ENCODE data around the gene HABP2. TPM values are rescaled to one million over a fixed set of nuclear protein-coding genes. Genes with fewer than 3 reads are reported as not detected.

The HABP2 gene
- total RNA-seq, 4 donors from 2014 or later = 0.15 to 5.6 (median 0.41) TPM; not detected in 1

DNA sequence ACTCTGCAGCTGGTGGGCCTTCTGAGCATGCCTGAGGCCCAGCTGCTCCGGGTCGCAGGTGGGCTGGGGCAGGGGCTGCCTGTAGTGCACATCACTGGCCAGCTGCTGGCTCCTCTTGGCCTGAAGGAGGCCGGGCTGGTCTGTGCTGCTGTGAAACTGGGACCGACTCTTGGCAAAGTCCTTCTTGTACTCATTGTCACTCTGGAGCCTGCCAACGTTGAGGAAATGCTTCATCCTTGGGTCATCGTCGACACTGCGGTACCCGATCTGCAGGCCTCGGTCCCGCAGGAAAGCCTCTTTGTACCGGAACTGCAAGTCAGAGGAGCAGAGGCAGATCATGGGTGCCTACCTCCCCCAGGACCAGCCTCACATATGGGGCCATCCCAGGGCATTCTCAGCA is 37.7 kb downstream of the HABP2 start:
- no peaks in the 10 kb centered on the region for H3K4me1 ChIP-seq
- H3K27ac ChIP-seq = no peak overlapping the region
- H3K4me3 ChIP-seq = no peak overlapping the region
- no peak for TF ChIP-seq POLR2A (IDR thresholded peaks at IDR 0.05)
- TF ChIP-seq, protein P1, sequence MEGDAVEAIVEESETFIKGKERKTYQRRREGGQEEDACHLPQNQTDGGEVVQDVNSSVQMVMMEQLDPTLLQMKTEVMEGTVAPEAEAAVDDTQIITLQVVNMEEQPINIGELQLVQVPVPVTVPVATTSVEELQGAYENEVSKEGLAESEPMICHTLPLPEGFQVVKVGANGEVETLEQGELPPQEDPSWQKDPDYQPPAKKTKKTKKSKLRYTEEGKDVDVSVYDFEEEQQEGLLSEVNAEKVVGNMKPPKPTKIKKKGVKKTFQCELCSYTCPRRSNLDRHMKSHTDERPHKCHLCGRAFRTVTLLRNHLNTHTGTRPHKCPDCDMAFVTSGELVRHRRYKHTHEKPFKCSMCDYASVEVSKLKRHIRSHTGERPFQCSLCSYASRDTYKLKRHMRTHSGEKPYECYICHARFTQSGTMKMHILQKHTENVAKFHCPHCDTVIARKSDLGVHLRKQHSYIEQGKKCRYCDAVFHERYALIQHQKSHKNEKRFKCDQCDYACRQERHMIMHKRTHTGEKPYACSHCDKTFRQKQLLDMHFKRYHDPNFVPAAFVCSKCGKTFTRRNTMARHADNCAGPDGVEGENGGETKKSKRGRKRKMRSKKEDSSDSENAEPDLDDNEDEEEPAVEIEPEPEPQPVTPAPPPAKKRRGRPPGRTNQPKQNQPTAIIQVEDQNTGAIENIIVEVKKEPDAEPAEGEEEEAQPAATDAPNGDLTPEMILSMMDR (IDR thresholded peaks at IDR 0.05) = no peak
- no peaks in the 10 kb centered on the region for H3K9me3 ChIP-seq
- H3K27me3 ChIP-seq = no peaks in the 10 kb centered on the region
- intact Hi-C loops (cut with DNase I; ENCODE audit: low total_unique reads) = no loop called here
- no peak for DNase-seq
- H3K36me3 ChIP-seq = no peaks in the 10 kb centered on the region

DNA sequence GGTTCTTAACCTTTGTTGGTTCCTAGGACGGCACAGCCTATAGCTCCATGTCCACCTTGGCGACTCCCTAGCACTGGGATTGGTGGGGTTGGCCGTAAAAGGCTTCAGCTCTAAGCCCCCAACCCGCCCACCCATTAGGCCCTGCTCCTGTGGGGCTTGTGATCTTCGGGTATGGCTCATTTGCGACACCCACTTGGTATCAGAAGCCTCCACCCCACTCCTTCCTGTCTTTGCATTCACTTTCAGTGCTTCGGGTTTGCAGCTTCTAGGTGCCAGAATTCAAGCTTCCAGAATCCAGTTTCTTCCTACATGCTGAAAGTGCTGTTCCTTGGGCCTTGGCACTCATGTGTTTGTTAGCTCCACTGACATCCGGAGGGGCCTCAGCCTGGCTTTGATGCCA is 39.5 kb downstream of the HABP2 start:
- no peaks in the 10 kb centered on the region for H3K36me3 ChIP-seq
- DNase-seq = no peak

DNA sequence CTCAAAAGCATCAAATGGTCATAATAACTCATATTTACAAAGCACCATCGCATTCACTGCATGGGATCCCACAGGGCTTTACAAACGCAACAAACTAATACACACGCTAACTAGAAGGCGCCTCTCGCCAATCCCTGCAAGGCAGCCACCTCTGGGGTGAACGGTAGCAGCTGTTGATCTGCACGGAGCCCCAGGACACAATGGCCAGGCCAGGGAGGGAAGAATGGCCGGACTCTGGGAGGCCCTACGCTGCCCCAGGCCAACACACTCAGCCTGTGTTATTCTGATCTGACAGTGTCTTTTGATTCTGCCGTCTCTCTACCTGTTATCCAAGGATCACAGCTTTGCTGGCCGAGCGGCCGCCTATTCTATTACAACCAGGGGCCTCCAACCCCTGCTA is 41.8 kb downstream of the HABP2 start:
- H3K27ac ChIP-seq = no peak overlapping the region
- H3K27me3 ChIP-seq = no peaks in the 10 kb centered on the region
- H3K4me3 ChIP-seq = no peak overlapping the region
- no peak for DNase-seq
- no peaks in the 10 kb centered on the region for H3K4me1 ChIP-seq
- intact Hi-C loops (cut with DNase I; ENCODE audit: low total_unique reads) = no loop called here
- TF ChIP-seq, protein P1 (IDR thresholded peaks at IDR 0.05) = no peak
- no peaks in the 10 kb centered on the region for H3K9me3 ChIP-seq
- H3K36me3 ChIP-seq = no peaks in the 10 kb centered on the region

More for the DNA sequence above, 39.5 kb downstream of the HABP2 start:
- no peaks in the 10 kb centered on the region for H3K27me3 ChIP-seq
- H3K9me3 ChIP-seq = no peaks in the 10 kb centered on the region
- no peak overlapping the region for H3K4me3 ChIP-seq
- H3K27ac ChIP-seq = no peak overlapping the region
- TF ChIP-seq, protein P1 (IDR thresholded peaks at IDR 0.05) = no peak
- TF ChIP-seq POLR2A (IDR thresholded peaks at IDR 0.05) = no peak
- H3K4me1 ChIP-seq = no peaks in the 10 kb centered on the region
- intact Hi-C loops (cut with DNase I; ENCODE audit: low total_unique reads) = no loop called here

DNA sequence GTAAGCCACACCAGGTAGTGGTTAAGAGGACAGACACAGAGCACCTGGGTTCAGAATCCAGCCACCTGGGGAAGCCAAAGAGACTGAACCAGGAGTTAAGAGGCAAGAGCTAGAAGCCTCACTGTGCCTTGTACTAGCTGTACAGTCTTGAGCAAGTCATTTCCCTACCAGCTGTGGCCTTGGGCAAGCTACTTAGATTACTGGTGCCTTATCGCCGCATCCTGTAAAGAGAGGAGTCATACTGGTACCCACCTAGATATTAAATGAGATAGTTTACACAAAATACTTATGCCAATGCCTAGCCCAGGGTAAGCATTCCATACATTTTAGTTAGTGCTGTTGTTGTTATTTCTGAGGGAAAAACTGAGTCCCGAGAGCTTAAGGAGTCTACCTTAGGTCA is 47.7 kb downstream of the HABP2 start:
- H3K36me3 ChIP-seq = no peaks in the 10 kb centered on the region
- intact Hi-C loops (cut with DNase I; ENCODE audit: low total_unique reads) = no loop called here
- no peaks in the 10 kb centered on the region for H3K9me3 ChIP-seq
- TF ChIP-seq POLR2A (IDR thresholded peaks at IDR 0.05) = no peak
- TF ChIP-seq, protein P1 (IDR thresholded peaks at IDR 0.05) = no peak
- no peaks in the 10 kb centered on the region for H3K27me3 ChIP-seq
- no peak overlapping the region for H3K27ac ChIP-seq
- DNase-seq = no peak
- H3K4me1 ChIP-seq = no peaks in the 10 kb centered on the region
- H3K4me3 ChIP-seq = no peak overlapping the region

DNA sequence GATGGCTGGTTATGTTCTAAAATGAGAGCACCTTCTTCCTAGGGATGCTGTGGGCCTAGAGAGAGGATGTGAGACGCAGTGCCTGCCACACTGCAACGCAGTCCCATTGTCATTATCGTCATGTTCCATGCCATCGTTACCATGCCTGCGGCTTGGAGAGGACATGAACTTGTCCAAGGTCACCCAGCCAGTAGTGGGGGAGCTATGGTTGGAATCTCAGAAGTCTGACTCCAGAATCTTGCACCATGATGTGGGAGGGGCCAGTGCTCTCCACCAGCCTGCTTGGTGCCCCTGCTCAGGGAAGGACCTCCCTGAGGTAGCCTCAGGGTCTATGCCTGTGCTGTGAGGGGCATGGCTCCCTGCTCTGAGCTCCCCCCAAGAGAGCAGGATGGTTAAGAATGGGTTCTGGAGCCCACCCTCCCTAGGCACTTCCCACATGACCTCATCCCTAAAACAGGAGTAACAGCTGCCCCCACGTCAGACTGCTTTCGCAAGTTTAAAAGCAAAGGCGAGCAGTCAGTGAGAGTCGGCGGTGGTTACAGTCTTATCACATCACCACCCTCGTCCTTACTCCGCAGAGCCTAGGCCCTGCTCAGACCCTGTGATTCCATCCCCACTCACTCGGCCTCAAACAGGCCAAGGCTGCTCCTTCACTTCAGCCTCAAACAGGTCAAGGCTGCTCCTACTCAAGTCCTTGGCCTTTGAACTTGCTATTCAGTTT is 50.4 kb downstream of the HABP2 start:
- H3K27ac ChIP-seq = no peak overlapping the region
- intact Hi-C loops (cut with DNase I; ENCODE audit: low total_unique reads) = no loop called here
- no peaks in the 10 kb centered on the region for H3K36me3 ChIP-seq
- H3K9me3 ChIP-seq = no peaks in the 10 kb centered on the region
- TF ChIP-seq POLR2A (IDR thresholded peaks at IDR 0.05) = no peak
- TF ChIP-seq, protein P1 (IDR thresholded peaks at IDR 0.05) = no peak
- no peak for DNase-seq
- no peaks in the 10 kb centered on the region for H3K27me3 ChIP-seq
- no peaks in the 10 kb centered on the region for H3K4me1 ChIP-seq
- H3K4me3 ChIP-seq = no peak overlapping the region

Measured in uterus (tissue), 4 donors.